HG02973 (cell line): ENCODE results near the gene SIGLEC8.
"Not testable (repeated sequence)": the region's sequence is repeated elsewhere in the genome, so short reads cannot be mapped to it uniquely, and the experiment has no call there.

ENCODE experiments used
- ATAC-seq: cut with Tn5 transposase; IDR thresholded peaks from one replicate; pipeline ENCODE4 v1.9.1; 2021; ENCODE audit warnings: moderate library complexity; ENCODE audit not compliant: unreplicated experiment

The SIGLEC8 gene

GRCh38 chr19:51458051-51458645 is at the start of gene SIGLEC8:
TSS of gene SIGLEC8 (minus strand) at chr19:51458454. CDS start at chr19:51458387, 67 bp downstream.
- ATAC-seq: no peak

GRCh38 chr19:51507640-51508058 is 49.4 kb upstream of the SIGLEC8 start:
- no peak for ATAC-seq

GRCh38 chr19:51507192-51507591 is 48.9 kb upstream of the SIGLEC8 start:
- no peak for ATAC-seq

- ATAC-seq: no peak
Measured at GRCh38 chr19:51505904-51506303, 47.6 kb upstream of the SIGLEC8 start.

GRCh38 chr19:51503896-51504295 is 45.6 kb upstream of the SIGLEC8 start:
- ATAC-seq: no peak

- no peak for ATAC-seq
Measured at GRCh38 chr19:51503286-51503817, 45.1 kb upstream of the SIGLEC8 start.

- no peak for ATAC-seq
Measured at GRCh38 chr19:51501594-51502263, 43.5 kb upstream of the SIGLEC8 start, which contains the start of gene SIGLEC12. TSS of gene SIGLEC12 (minus strand) at chr19:51501800. CDS start at chr19:51501733, 67 bp downstream.

GRCh38 chr19:51500931-51501330 is 42.7 kb upstream of the SIGLEC8 start:
- ATAC-seq: not testable (repeated sequence)

GRCh38 chr19:51497666-51498065 is 39.4 kb upstream of the SIGLEC8 start:
- ATAC-seq: no peak

GRCh38 chr19:51493776-51494175 is 35.5 kb upstream of the SIGLEC8 start:
- ATAC-seq: no peak

- ATAC-seq: no peak
Measured at GRCh38 chr19:51491586-51491985, 33.3 kb upstream of the SIGLEC8 start.

- no peak for ATAC-seq
Measured at GRCh38 chr19:51490676-51491075, 32.4 kb upstream of the SIGLEC8 start.

GRCh38 chr19:51489113-51489512 is 30.9 kb upstream of the SIGLEC8 start:
- no peak for ATAC-seq

- no peak for ATAC-seq
Measured at GRCh38 chr19:51488491-51488890, 30.2 kb upstream of the SIGLEC8 start.

GRCh38 chr19:51485960-51486660 is 27.9 kb upstream of the SIGLEC8 start:
- no peak for ATAC-seq

GRCh38 chr19:51480590-51480989 is 22.3 kb upstream of the SIGLEC8 start:
- no peak for ATAC-seq

- no peak for ATAC-seq
Measured at GRCh38 chr19:51479531-51480331, 21.5 kb upstream of the SIGLEC8 start.

GRCh38 chr19:51478381-51479234 is 20.4 kb upstream of the SIGLEC8 start, which contains the start of gene CEACAM18:
TSS of gene CEACAM18 (plus strand) at chr19:51478539.
- ATAC-seq: no peak

- no peak for ATAC-seq
Measured at GRCh38 chr19:51477344-51477743, 19.1 kb upstream of the SIGLEC8 start.

- no peak for ATAC-seq
Measured at GRCh38 chr19:51476164-51476563, 17.9 kb upstream of the SIGLEC8 start.
